Measurements from ENCODE around the gene ADH1B.

ADH1B gene

DNA sequence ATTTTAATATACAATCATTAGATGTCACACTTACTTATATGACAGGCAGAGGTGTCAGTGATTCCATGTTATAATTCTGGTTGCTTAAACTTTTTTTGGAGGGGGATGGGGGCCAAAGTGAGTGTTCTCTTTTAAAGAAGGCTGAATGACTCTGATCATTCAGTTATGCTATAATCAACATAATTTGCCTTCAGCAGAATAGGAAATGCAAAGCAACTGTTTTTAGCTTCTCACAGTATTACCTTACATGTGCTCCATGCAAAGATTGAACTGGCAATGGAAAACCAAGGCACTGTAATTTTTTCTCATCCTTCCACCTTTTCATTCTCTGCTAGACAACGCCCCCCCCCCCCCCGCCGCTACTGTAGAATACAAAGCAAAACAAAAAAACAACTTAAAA lies 18.0 kb upstream of the ADH1B start:
- H3K27ac ChIP-seq = no peak overlapping the region
- no peak for TF ChIP-seq ZFX (IDR thresholded peaks at IDR 0.05; ENCODE audit: borderline replicate concordance)
- TF ChIP-seq, protein P1, sequence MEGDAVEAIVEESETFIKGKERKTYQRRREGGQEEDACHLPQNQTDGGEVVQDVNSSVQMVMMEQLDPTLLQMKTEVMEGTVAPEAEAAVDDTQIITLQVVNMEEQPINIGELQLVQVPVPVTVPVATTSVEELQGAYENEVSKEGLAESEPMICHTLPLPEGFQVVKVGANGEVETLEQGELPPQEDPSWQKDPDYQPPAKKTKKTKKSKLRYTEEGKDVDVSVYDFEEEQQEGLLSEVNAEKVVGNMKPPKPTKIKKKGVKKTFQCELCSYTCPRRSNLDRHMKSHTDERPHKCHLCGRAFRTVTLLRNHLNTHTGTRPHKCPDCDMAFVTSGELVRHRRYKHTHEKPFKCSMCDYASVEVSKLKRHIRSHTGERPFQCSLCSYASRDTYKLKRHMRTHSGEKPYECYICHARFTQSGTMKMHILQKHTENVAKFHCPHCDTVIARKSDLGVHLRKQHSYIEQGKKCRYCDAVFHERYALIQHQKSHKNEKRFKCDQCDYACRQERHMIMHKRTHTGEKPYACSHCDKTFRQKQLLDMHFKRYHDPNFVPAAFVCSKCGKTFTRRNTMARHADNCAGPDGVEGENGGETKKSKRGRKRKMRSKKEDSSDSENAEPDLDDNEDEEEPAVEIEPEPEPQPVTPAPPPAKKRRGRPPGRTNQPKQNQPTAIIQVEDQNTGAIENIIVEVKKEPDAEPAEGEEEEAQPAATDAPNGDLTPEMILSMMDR (IDR thresholded peaks at IDR 0.05) = no peak

DNA sequence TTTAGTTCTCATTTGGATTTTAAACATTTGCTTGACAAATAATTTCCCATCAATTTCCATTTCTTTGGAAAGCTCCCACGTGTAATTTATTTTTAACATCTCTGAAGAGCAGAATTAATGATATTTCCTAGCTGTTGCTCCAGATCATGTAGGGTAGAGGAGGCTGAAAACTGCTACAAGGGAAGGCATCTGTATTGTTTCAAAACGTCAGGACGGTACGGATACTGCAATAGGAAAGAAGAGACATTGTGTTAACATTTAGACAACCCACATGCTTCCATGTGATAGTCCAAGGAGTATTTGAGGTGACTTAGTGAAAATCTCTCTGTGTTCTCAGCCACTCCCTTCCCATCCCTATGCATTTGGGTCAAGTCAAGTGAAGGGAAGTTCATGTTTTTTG lies 15.4 kb upstream of the ADH1B start:
- TF ChIP-seq ZFX (IDR thresholded peaks at IDR 0.05; ENCODE audit: borderline replicate concordance) = no peak
- TF ChIP-seq, protein P1 (IDR thresholded peaks at IDR 0.05) = no peak
- no peak overlapping the region for H3K27ac ChIP-seq

DNA sequence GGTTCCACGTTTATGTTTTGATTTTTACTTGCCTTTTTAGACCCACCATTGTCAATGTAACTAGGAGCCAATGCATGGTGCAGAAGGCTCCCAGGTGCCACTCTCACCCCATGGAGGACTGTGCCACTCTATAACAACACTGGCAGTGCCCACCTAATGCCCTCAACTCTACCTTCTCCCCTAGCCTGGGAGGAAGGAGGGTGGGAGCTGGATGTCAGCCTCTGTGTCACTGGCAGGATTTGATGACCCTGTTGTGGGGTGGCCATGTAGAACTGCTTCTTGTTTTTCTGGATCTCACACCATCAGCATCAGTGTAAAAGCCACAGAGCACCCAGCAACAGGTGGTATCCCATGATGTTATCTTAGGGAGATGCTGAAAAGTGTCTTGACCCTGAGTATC lies 13.7 kb upstream of the ADH1B start:
- TF ChIP-seq, protein P1 (IDR thresholded peaks at IDR 0.05) = no peak
- TF ChIP-seq ZFX (IDR thresholded peaks at IDR 0.05; ENCODE audit: borderline replicate concordance) = no peak

DNA sequence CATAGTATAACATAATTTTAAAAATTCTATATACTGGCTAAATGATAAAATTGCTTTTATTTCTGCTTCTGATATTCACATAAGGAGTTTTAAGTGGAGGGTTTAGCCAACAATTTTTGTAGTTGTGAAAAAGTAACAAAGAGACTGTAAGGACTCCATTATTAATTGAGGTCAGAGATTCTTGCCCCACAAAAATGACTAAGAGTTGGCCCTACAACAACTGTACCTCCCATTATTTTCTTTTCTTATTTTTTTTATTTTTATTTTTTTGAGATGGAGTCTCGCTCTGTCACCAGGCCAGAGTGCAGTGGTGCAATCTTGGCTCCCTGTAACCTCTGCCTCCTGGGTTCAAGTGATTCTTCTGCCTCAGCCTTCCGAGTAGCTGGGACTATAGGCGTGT lies 9.4 kb upstream of the ADH1B start:
- TF ChIP-seq ZFX (IDR thresholded peaks at IDR 0.05; ENCODE audit: borderline replicate concordance) = no peak
- TF ChIP-seq, protein P1 (IDR thresholded peaks at IDR 0.05) = no peak
- H3K27ac ChIP-seq = no peak overlapping the region

More for the DNA sequence above, 13.7 kb upstream of the ADH1B start:
- no peak overlapping the region for H3K27ac ChIP-seq

DNA sequence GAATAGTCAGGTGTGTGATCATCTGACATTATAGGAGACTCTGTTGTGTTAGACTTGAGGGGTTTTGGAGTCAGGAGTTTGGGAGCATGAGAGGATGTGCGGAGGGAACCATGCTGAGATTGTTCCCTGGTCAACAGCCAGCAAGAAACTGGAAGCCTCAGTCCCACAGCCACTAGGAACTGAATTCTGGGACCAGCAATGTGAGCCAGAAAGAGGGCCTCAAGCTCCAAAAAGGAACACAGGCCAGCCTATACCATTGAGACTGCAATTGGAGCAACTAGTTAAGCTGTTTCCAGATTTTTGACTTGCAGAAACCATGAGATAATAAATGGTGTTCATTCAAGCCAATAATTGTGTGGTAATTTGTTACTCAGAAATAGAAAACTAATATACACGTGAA lies 8.7 kb upstream of the ADH1B start:
- no peak for TF ChIP-seq ZFX (IDR thresholded peaks at IDR 0.05; ENCODE audit: borderline replicate concordance)
- TF ChIP-seq, protein P1 (IDR thresholded peaks at IDR 0.05) = no peak
- no peak overlapping the region for H3K27ac ChIP-seq

DNA sequence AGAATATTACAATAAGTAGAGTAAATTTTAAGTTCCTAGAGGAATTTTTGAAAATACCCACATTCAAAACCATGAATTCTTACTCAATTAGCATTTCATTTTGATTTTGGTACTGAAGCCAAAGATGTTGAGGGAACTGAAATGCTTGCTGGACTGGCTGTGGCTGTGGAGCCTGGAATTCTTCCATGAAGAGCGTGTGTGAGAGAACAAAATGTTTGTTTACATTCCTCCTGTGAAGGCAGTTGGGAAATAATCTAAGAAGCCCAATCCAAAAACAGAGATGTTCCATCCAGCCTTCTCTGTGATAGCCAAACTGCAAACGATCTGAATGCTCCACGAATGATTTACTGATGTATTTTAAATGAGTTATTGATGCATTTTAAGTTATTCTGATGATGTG lies 3.8 kb upstream of the ADH1B start:
- no peak for TF ChIP-seq ZFX (IDR thresholded peaks at IDR 0.05; ENCODE audit: borderline replicate concordance)
- TF ChIP-seq, protein P1 (IDR thresholded peaks at IDR 0.05) = no peak
- H3K27ac ChIP-seq = no peak overlapping the region

DNA sequence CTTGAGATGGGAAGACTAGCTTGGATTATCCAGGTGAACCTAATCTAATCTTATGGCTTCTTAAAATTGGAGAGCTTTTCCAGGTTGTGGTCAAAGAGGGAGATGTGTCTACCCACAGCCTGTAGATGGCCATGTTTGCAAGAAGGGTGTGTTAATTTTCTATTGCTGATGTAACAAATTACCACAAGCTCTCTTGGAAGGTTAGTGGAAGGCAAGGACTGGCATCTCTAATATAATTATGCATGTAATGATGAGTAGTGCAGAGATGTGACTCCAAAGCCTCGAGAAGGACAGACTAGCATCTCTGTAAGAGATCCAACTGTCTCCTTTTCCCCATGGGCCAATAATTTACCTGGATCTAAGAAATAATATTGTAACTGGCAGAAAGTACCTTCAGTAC lies 3.2 kb upstream of the ADH1B start:
- no peak overlapping the region for H3K27ac ChIP-seq
- no peak for TF ChIP-seq ZFX (IDR thresholded peaks at IDR 0.05; ENCODE audit: borderline replicate concordance)
- TF ChIP-seq, protein P1 (IDR thresholded peaks at IDR 0.05) = no peak
